CD4-positive, alpha-beta T cell treated with Interleukin-4 for 4 hours (primary cell): ENCODE measurements around the gene PPHLN1.

Experiments used
- DNase-seq: peaks from one replicate; pipeline ENCODE4 v3.0.0-alpha.2; 2020

The PPHLN1 gene

GRCh38 chr12:42486407-42486806 lies 160.4 kb downstream of the PPHLN1 start:
- DNase-seq = no peak

- DNase-seq = no peak
Measured at GRCh38 chr12:42490261-42490842, 164.4 kb downstream of the PPHLN1 start.
